HEK293 (cell line): ENCODE measurements around the gene ACTL8.

ENCODE experiments used
- CTCF ChIA-PET: fragments of 350-600 bp; formaldehyde crosslinking; extraction: SDS; loops from one replicate; lab custom pipeline; 2021; ENCODE audit warnings: antibody characterized with exemption; lab: Yijun Ruan, JAX
- POLR2A ChIA-PET: fragments of 300-600 bp; formaldehyde crosslinking; extraction: SDS; loops from one replicate; lab custom pipeline; 2020; ENCODE audit warnings: antibody characterized with exemption, inconsistent platforms; lab: Yijun Ruan, JAX
- H3K27ac ChIP-seq: fragments of 200-500 bp; sonication (Bioruptor generic); 2 replicates; pipeline ENCODE4 v1.5.1; 2014; ENCODE audit warnings: low read depth, low read length, control low read depth, inconsistent platforms; ENCODE audit errors: extremely low read depth
- H3K36me3 ChIP-seq, 2 experiments: fragments of 200-500 bp in 1 of 2; sonication (Bioruptor generic) in 1 of 2; 1 replicate in 1 of 2; 2 replicates in 1 of 2; pipeline ENCODE4 v1.5.1; 2014 to 2017; ENCODE audit warnings: inconsistent platforms in 2 of 2, low read length in 2 of 2; ENCODE audit not compliant: control insufficient read depth in 2 of 2, insufficient read depth in 1 of 2
- H3K4me1 ChIP-seq: fragments of 200-500 bp; sonication (Bioruptor generic); 2 replicates; pipeline ENCODE4 v1.5.1; 2014; ENCODE audit warnings: mild to moderate bottlenecking, low read length, inconsistent platforms; ENCODE audit not compliant: control insufficient read depth, insufficient read depth
- H3K4me3 ChIP-seq: 2 replicates; pipeline ENCODE4 v1.5.1; 2011; ENCODE audit warnings: low read depth, mild to moderate bottlenecking, control low read depth, low read length, moderate library complexity
- H3K9me3 ChIP-seq: fragments of 200-500 bp; sonication (Bioruptor generic); 2 replicates; pipeline ENCODE4 v1.5.1; 2014; ENCODE audit warnings: low read depth, low read length, inconsistent platforms; ENCODE audit not compliant: control insufficient read depth, insufficient read depth
- BCL11B ChIP-seq: fragments of 450-650 bp; formaldehyde crosslinking; IDR thresholded peaks from 2 replicates; pipeline ENCODE4 v1.5.1; 2016; ENCODE audit warnings: low read depth, missing biosample characterization, missing genetic modification characterization
- EGR2 ChIP-seq: fragments of 450-650 bp; formaldehyde crosslinking; IDR thresholded peaks from 2 replicates; pipeline ENCODE4 v1.5.1; 2016; ENCODE audit warnings: low read depth, missing biosample characterization, missing genetic modification characterization
- FEZF1 ChIP-seq: fragments of 450-650 bp; formaldehyde crosslinking; IDR thresholded peaks from 2 replicates; pipeline ENCODE4 v1.5.1; 2016; ENCODE audit warnings: missing biosample characterization, missing genetic modification characterization
- IKZF3 ChIP-seq: fragments of 450-650 bp; IDR thresholded peaks from 2 replicates; pipeline ENCODE4 v1.5.0; 2018; ENCODE audit warnings: missing biosample characterization, mild to moderate bottlenecking, missing genetic modification characterization, moderate library complexity
- KLF8 ChIP-seq: fragments of 450-650 bp; formaldehyde crosslinking; IDR thresholded peaks from 2 replicates; pipeline ENCODE4 v1.5.1; 2016; ENCODE audit warnings: missing biosample characterization, missing genetic modification characterization
- MYNN ChIP-seq: fragments of 450-650 bp; formaldehyde crosslinking; IDR thresholded peaks from 2 replicates; pipeline ENCODE4 v1.5.1; 2016; ENCODE audit warnings: missing biosample characterization, missing genetic modification characterization, borderline replicate concordance
- ZBTB48 ChIP-seq: fragments of 450-650 bp; formaldehyde crosslinking; IDR thresholded peaks from 2 replicates; pipeline ENCODE4 v1.5.1; 2016; ENCODE audit warnings: missing biosample characterization, missing genetic modification characterization
- ZNF132 ChIP-seq: fragments of 450-650 bp; formaldehyde crosslinking; IDR thresholded peaks from 2 replicates; pipeline ENCODE4 v1.5.1; 2017; ENCODE audit warnings: missing biosample characterization, missing genetic modification characterization, borderline replicate concordance
- ZNF140 ChIP-seq: fragments of 450-650 bp; formaldehyde crosslinking; IDR thresholded peaks from 2 replicates; pipeline ENCODE4 v1.5.1; 2016; ENCODE audit warnings: missing biosample characterization, missing genetic modification characterization
- ZNF146 ChIP-seq: fragments of 450-650 bp; formaldehyde crosslinking; IDR thresholded peaks from 2 replicates; pipeline ENCODE4 v1.5.1; 2016; ENCODE audit warnings: missing biosample characterization, missing genetic modification characterization
- ZNF19 ChIP-seq: fragments of 450-650 bp; formaldehyde crosslinking; IDR thresholded peaks from 2 replicates; pipeline ENCODE4; 2016; ENCODE audit warnings: missing biosample characterization, missing genetic modification characterization, low read depth
- ZNF24 ChIP-seq: fragments of 450-650 bp; formaldehyde crosslinking; IDR thresholded peaks from 2 replicates; pipeline ENCODE4 v1.5.1; 2016; ENCODE audit warnings: missing biosample characterization, missing genetic modification characterization
- ZNF514 ChIP-seq: fragments of 450-650 bp; formaldehyde crosslinking; IDR thresholded peaks from 2 replicates; pipeline ENCODE4 v1.5.1; 2016; ENCODE audit warnings: missing biosample characterization, missing genetic modification characterization
- ZNF530 ChIP-seq: fragments of 450-650 bp; formaldehyde crosslinking; IDR thresholded peaks from 2 replicates; pipeline ENCODE4 v1.5.1; 2016; ENCODE audit warnings: low read depth, missing biosample characterization, missing genetic modification characterization
- ZNF544 ChIP-seq: fragments of 450-650 bp; formaldehyde crosslinking; IDR thresholded peaks from 2 replicates; pipeline ENCODE4 v1.5.0; 2017; ENCODE audit warnings: missing biosample characterization, missing genetic modification characterization
- ZNF600 ChIP-seq: fragments of 450-650 bp; formaldehyde crosslinking; IDR thresholded peaks from 2 replicates; pipeline ENCODE4 v1.5.1; 2016; ENCODE audit warnings: missing biosample characterization, missing genetic modification characterization
- ZNF747 ChIP-seq: fragments of 450-650 bp; formaldehyde crosslinking; IDR thresholded peaks from 2 replicates; pipeline ENCODE4 v1.5.1; 2016; ENCODE audit warnings: missing biosample characterization, missing genetic modification characterization
- TF ChIP-seq, protein P1 (sequence below): fragments of 450-650 bp; IDR thresholded peaks from 2 replicates; pipeline ENCODE4 v1.5.1; 2018; ENCODE audit warnings: missing biosample characterization, mild to moderate bottlenecking, missing genetic modification characterization
- TF ChIP-seq, protein P2 (sequence below): fragments of 450-650 bp; formaldehyde crosslinking; IDR thresholded peaks from 2 replicates; pipeline ENCODE4 v1.5.1; 2016; ENCODE audit warnings: missing biosample characterization, missing genetic modification characterization
- TF ChIP-seq, protein P3 (sequence below): fragments of 450-650 bp; IDR thresholded peaks from 2 replicates; pipeline ENCODE4 v1.5.1; 2018; ENCODE audit warnings: missing biosample characterization, missing genetic modification characterization
- TF ChIP-seq, protein P4 (sequence below): fragments of 450-650 bp; formaldehyde crosslinking; IDR thresholded peaks from 2 replicates; pipeline ENCODE4 v1.5.1; 2016; ENCODE audit warnings: missing biosample characterization, missing genetic modification characterization, borderline replicate concordance
- TF ChIP-seq, protein P5 (sequence below): fragments of 450-650 bp; formaldehyde crosslinking; conservative IDR thresholded peaks from 2 replicates; pipeline ENCODE4 v1.5.1; 2016; ENCODE audit warnings: low read depth, missing biosample characterization, missing genetic modification characterization

The ACTL8 gene

DNA sequence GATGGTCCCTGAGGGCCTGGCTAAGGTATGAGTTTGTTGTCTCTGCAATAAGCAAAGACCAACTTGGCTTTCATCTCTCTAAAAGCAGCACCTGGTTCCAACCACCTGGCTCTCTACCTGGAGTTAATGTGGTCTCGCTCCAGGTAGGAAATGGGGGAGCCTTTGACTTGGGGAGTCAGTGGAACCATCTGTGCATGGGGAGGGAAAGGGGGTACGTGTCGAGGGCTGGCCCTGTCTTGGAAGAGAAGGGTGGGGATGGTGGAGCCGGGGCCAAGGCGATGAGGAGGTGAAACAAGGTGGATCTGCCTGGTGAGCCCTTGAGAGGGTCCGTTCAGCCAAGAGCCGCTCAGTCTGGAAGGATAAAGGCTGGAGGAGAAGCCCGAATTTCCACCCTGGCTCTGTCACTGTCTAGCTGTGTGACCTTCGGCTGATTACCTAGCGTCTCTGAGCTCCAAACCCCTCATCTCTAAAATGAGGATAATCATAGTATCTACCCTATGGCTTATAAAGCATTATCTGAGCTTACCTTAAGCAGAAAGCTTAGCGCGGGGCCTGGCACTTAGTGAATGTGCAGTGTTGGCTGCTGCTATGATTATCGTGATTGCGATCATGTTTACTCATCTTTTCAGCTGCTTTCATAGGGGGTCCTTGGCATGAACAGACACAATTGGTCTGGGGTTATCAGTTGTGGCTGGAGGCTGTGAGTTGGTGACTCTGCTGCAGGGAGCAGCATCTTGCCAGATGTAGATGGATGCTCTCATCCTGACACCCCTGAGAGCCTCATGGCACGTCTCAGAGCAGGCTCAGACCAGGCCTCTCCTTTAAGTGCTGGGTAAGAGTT lies 78.7 kb downstream of the ACTL8 start (continued):
- TF ChIP-seq ZBTB48 (tag by site-specific recombination), result no peak
- TF ChIP-seq, protein P1, sequence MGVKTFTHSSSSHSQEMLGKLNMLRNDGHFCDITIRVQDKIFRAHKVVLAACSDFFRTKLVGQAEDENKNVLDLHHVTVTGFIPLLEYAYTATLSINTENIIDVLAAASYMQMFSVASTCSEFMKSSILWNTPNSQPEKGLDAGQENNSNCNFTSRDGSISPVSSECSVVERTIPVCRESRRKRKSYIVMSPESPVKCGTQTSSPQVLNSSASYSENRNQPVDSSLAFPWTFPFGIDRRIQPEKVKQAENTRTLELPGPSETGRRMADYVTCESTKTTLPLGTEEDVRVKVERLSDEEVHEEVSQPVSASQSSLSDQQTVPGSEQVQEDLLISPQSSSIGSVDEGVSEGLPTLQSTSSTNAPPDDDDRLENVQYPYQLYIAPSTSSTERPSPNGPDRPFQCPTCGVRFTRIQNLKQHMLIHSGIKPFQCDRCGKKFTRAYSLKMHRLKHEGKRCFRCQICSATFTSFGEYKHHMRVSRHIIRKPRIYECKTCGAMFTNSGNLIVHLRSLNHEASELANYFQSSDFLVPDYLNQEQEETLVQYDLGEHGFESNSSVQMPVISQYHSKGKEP (tag by site-specific recombination), result no peak
- TF ChIP-seq, protein P2, sequence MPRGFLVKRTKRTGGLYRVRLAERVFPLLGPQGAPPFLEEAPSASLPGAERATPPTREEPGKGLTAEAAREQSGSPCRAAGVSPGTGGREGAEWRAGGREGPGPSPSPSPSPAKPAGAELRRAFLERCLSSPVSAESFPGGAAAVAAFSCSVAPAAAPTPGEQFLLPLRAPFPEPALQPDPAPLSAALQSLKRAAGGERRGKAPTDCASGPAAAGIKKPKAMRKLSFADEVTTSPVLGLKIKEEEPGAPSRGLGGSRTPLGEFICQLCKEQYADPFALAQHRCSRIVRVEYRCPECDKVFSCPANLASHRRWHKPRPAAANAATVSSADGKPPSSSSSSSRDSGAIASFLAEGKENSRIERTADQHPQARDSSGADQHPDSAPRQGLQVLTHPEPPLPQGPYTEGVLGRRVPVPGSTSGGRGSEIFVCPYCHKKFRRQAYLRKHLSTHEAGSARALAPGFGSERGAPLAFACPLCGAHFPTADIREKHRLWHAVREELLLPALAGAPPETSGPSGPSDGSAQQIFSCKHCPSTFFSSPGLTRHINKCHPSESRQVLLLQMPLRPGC (tag by site-specific recombination), result no peak
- TF ChIP-seq ZNF530, result no peak
- TF ChIP-seq ZNF24, result no peak
- TF ChIP-seq EGR2 (tag by site-specific recombination), result no peak
- TF ChIP-seq ZNF747, result no peak

DNA sequence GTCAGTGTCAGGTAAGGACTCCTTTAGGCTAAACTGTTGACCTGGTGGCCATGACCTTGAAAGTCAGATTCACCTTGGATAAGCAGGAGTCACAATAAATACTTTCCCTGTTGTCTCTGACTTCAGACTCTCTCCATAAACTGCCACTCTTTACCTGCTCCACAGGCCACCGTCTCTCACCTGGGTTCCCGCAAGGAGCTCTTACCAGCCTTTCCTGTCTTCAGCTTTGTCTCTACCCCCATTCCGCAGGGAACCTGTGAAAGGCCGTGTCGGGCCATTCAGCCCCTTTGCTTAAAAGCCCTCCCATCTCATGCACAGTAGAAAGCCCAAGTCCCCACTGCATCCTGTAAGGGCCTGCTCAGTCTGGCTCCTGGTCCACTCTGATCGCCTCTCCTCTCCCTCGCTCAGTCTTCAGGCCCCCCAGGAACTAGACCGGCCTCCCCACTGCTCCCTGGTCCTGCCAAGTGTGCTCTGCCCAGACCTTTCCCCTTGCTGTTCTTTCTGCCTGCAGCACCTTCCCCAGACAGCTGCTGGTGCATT lies 79.5 kb downstream of the ACTL8 start:
- ChIA-PET CTCF (interaction anchor here (1.0 to 2.2 kb wide), 2 partner anchors 8 to 82 kb away, joined by 3 to 13 read pairs; no protein-coding TSS in a partner anchor), POLR2A (no interaction called here)
- no peaks in the 10 kb centered on the region for H3K4me1 ChIP-seq
- no peak overlapping the region for H3K27ac ChIP-seq
- no peaks in the 10 kb centered on the region for H3K9me3 ChIP-seq
- H3K4me3 ChIP-seq, result no peak overlapping the region
- H3K36me3 ChIP-seq, result no peaks in the 10 kb centered on the region
- no peak for TF ChIP-seq ZNF544 (tag by site-specific recombination)
- no peak for TF ChIP-seq ZNF146 (tag by site-specific recombination)
- TF ChIP-seq ZNF132 (tag by site-specific recombination), result no peak
- TF ChIP-seq FEZF1 (tag by site-specific recombination), result no peak
- TF ChIP-seq ZNF19 (tag by site-specific recombination), result no peak
- TF ChIP-seq ZNF140, result no peak
- TF ChIP-seq, protein P3, sequence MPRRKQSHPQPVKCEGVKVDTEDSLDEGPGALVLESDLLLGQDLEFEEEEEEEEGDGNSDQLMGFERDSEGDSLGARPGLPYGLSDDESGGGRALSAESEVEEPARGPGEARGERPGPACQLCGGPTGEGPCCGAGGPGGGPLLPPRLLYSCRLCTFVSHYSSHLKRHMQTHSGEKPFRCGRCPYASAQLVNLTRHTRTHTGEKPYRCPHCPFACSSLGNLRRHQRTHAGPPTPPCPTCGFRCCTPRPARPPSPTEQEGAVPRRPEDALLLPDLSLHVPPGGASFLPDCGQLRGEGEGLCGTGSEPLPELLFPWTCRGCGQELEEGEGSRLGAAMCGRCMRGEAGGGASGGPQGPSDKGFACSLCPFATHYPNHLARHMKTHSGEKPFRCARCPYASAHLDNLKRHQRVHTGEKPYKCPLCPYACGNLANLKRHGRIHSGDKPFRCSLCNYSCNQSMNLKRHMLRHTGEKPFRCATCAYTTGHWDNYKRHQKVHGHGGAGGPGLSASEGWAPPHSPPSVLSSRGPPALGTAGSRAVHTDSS (tag by site-specific recombination), result no peak
- TF ChIP-seq, protein P4, sequence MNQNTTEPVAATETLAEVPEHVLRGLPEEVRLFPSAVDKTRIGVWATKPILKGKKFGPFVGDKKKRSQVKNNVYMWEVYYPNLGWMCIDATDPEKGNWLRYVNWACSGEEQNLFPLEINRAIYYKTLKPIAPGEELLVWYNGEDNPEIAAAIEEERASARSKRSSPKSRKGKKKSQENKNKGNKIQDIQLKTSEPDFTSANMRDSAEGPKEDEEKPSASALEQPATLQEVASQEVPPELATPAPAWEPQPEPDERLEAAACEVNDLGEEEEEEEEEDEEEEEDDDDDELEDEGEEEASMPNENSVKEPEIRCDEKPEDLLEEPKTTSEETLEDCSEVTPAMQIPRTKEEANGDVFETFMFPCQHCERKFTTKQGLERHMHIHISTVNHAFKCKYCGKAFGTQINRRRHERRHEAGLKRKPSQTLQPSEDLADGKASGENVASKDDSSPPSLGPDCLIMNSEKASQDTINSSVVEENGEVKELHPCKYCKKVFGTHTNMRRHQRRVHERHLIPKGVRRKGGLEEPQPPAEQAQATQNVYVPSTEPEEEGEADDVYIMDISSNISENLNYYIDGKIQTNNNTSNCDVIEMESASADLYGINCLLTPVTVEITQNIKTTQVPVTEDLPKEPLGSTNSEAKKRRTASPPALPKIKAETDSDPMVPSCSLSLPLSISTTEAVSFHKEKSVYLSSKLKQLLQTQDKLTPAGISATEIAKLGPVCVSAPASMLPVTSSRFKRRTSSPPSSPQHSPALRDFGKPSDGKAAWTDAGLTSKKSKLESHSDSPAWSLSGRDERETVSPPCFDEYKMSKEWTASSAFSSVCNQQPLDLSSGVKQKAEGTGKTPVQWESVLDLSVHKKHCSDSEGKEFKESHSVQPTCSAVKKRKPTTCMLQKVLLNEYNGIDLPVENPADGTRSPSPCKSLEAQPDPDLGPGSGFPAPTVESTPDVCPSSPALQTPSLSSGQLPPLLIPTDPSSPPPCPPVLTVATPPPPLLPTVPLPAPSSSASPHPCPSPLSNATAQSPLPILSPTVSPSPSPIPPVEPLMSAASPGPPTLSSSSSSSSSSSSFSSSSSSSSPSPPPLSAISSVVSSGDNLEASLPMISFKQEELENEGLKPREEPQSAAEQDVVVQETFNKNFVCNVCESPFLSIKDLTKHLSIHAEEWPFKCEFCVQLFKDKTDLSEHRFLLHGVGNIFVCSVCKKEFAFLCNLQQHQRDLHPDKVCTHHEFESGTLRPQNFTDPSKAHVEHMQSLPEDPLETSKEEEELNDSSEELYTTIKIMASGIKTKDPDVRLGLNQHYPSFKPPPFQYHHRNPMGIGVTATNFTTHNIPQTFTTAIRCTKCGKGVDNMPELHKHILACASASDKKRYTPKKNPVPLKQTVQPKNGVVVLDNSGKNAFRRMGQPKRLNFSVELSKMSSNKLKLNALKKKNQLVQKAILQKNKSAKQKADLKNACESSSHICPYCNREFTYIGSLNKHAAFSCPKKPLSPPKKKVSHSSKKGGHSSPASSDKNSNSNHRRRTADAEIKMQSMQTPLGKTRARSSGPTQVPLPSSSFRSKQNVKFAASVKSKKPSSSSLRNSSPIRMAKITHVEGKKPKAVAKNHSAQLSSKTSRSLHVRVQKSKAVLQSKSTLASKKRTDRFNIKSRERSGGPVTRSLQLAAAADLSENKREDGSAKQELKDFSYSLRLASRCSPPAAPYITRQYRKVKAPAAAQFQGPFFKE (tag by site-specific recombination), result no peak
- TF ChIP-seq BCL11B (tag by site-specific recombination), result no peak
- no peak for TF ChIP-seq KLF8 (tag by site-specific recombination)
- TF ChIP-seq ZNF600 (tag by site-specific recombination), result no peak
- TF ChIP-seq, protein P5, sequence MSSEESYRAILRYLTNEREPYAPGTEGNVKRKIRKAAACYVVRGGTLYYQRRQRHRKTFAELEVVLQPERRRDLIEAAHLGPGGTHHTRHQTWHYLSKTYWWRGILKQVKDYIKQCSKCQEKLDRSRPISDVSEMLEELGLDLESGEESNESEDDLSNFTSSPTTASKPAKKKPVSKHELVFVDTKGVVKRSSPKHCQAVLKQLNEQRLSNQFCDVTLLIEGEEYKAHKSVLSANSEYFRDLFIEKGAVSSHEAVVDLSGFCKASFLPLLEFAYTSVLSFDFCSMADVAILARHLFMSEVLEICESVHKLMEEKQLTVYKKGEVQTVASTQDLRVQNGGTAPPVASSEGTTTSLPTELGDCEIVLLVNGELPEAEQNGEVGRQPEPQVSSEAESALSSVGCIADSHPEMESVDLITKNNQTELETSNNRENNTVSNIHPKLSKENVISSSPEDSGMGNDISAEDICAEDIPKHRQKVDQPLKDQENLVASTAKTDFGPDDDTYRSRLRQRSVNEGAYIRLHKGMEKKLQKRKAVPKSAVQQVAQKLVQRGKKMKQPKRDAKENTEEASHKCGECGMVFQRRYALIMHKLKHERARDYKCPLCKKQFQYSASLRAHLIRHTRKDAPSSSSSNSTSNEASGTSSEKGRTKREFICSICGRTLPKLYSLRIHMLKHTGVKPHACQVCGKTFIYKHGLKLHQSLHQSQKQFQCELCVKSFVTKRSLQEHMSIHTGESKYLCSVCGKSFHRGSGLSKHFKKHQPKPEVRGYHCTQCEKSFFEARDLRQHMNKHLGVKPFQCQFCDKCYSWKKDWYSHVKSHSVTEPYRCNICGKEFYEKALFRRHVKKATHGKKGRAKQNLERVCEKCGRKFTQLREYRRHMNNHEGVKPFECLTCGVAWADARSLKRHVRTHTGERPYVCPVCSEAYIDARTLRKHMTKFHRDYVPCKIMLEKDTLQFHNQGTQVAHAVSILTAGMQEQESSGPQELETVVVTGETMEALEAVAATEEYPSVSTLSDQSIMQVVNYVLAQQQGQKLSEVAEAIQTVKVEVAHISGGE (tag by site-specific recombination), result no peak
- no peak for TF ChIP-seq IKZF3 (tag by site-specific recombination)
- no peak for TF ChIP-seq ZNF514 (tag by site-specific recombination)
- no peak for TF ChIP-seq MYNN (tag by site-specific recombination)
